GM18498 (cell line): ENCODE results near the gene CAMTA1.

Experiments
- ATAC-seq: cut with Tn5 transposase; IDR thresholded peaks from one replicate; pipeline ENCODE4 v1.9.1; 2021; ENCODE audit warnings: mild to moderate bottlenecking, moderate library complexity; ENCODE audit not compliant: unreplicated experiment

CAMTA1 gene

DNA sequence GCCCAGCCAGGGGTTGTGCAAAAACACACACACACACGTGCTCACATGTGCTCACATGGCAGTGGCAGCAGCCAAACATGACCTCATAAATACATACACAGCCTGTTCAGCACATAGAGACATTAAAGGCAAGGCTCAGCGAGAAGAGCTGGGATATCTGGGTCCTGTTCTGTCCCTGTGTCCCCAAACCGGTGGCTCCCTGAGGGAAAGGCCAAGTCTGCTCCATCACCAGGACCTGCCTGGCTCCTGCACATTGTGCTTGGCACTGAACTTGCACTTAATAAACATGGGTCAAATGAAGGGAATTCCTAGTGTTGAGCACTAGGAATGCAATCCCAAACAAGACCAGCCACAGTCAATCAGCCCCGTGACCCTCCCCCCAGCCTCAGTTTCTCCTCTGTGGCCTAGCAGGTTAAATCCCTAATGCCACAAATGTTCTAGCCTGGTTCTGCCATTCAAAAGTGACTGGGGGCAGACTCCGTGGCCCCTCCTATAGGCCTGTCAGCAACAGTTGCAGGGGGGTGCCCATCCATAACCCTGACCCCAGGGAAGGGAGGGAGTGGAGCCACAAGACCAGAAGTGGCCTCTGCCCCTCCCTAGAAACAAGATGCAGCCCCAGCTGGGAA, 825.0 kb downstream of the CAMTA1 start:
- ATAC-seq: no peak

DNA sequence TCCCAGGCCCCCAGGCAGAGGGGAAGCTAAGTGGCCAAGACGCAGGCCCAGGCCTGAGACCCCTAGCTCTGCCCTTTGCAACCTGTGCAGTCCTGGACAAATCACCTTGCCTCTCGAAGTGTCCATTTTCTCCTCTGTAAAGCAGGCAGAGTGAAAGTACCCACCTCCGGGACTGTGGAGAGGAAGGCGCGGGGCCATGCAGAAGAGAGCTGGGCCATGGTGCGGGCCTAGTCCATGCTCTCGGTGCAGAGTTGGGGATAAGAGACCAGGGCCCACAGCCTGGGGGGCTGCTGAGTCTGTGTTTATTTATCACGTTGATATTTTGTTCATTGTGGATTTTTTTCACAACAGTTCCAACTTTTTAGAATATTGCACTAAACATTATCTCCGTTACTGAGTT, 825.7 kb downstream of the CAMTA1 start:
- no peak for ATAC-seq

DNA sequence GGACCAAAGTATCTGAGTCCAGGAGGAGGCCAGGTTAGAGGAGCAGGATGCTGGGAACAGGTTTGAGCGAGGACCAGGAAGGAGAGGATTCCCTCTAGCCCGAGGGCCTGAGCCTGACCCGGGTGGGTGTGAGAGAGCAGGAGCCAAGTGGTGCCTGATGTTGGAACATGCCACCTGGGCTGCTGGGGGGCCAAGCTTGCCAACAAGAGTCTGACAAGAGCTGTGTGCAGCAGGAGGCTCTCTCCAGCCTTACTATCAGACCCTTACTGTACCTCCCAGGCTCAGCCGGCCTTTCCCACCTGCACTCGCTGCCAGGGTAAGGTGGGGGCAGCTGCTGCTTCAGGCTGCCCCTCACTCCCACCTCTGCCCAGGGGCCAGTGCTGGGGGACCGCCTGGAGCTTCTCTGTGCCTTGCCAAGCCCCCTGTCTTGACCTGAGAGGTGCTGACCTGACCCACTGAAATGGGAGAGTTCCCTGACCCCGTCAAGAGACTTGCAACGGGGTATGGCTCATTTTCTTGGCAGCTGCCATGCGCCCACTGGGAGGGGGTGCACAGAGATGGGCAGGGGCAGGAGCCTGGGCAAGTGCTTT, 826.3 kb downstream of the CAMTA1 start:
- no peak for ATAC-seq

DNA sequence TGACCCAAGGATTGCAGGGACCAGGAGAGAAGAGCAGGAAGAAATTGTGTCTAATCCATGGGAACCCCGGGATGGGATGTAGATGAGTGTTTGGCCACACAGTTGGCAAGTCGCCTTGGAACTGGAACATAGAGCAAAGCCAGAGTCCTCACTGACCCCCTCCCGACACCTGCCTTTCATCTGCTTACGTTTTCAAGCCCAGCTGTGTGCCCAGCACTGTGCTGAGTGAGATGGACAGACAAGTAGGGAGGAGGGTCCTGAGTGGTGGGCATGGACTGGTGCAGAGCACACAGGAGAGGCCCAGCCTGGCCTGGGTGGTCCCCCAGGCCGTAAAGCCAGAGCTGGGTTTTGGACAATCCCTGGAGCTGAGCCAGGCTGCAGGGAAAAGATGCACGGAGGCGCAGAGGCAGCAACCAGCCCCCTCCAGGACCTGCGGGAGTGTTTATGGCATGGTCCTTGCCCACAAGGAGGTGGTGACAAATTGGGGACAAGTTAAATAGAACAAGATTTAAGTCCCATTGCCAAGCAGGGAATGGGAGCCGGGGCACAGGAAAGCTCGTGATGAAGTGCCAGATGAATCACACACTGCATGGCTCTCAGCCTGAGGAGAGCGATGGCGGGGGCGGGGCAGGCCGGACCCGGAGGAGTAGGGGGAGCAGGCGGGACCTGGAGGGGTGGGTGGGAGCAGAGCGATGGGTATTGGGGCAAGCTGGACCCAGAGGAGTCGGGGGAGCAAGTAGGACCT, 828.0 kb downstream of the CAMTA1 start:
- ATAC-seq: no peak

DNA sequence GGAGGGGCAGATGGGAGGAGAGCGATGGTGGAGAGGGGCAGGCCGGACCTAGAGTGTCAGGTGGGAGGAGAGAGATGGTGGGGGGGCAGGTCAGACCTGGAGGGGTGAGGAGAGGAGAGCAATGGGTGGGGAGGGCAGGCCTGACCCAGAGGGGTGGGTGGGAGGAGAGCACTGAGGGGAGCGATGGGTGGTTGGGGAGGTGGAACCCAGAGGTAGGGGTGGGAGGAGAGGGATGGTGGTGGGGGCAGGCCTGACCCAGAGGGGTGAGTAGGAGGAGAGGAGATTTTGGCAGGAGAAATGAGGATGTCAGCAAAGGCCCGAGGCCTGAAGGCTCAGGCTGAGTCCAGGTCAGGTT, 828.6 kb downstream of the CAMTA1 start:
- ATAC-seq: no peak

DNA sequence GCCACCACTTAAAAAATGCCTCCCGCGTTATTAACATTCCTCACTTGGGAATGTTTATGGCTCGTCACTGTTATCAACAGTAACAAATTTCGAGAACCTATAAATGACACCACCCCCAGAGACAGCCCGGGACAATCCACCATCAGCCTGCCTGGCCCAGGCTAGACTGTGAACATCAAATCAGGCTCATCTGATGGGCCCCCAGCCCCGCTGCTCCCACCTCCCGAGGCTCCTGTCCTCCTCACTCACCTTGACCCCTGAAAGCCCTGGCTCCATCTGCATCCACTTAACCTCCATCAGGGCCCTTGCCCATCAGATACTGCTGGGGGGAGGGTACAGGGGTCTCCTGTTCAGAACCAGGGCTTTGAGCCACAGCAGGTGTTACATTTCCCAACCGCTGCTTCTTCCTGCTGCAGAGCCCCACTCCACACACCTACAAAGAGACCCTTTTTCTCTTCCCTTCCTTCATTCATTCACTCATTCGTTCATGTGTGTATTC, 829.4 kb downstream of the CAMTA1 start:
- no peak for ATAC-seq

DNA sequence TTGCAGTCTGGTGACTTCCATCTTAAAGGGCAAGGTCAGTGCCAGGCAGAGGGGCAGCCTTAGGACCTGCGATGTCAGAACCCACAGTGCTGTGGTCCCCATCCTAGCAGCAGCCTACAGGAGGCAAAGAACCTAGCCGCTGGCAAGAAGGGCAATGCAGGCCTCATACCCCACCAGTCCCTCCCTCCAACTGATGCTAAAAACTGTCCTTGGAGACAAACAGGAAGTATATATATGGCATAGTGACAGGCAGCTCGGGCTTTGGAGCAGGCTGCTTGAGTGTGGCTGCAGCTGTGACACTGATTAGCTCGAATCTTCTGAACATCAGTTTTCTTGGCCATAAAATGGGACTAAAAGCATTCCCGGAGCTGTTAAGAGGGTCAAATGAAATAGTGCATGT, 829.9 kb downstream of the CAMTA1 start:
- no peak for ATAC-seq

DNA sequence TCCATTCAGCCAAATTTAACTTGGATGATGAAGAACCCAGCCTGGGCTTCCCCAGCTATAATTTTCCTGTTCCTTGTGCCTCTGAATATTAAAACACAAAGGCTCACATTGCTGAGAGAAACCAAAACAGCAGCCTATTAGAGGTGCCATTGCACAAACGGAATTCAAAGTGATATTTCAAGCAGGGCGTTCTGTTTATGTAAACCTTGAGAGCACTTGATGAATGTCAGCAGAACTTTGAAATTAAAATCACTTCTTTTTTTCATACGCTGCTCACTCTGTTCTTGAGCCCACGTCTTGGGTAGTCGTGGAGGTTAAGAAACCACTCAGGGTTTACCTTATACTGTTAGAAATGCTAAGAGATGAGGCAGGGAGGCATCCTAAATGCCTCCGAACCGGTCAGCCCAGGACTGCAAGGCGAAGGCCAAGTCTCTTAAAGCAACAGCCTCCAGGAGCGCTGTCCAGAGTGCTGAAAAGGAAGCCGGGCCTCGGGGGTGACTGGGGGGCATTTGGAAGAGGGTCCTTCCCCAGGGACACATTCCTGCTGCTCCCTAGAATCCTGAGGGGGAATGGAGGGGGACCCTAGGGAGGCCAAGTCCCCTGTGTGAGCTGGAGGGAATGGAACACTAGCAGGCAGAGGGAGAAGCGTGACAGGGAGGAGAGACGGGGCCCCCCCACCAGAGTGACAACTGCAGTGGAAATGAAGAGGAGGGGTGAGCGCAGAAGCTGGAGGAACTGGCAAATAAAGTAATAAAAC, 831.0 kb downstream of the CAMTA1 start:
- no peak for ATAC-seq

DNA sequence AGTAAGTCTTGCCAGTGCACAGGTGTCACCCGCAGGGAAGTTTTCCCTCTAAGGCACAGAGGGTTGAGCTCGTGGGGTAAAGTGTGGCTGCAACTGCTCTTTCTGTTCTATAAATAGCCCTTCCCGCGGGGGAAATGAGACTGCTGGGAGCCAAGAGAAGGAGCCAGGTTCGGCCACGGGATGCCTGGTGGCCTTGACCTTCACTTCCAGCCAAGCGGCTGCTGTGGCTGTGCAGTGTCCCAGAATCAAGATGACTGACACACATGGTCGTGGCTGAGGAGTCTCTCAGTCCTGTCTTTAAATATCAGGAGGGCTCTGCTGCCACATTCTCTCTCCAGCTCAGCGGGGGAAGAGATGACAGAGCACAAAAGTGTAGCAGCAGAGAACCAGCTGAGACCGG, 831.7 kb downstream of the CAMTA1 start:
- ATAC-seq: no peak

DNA sequence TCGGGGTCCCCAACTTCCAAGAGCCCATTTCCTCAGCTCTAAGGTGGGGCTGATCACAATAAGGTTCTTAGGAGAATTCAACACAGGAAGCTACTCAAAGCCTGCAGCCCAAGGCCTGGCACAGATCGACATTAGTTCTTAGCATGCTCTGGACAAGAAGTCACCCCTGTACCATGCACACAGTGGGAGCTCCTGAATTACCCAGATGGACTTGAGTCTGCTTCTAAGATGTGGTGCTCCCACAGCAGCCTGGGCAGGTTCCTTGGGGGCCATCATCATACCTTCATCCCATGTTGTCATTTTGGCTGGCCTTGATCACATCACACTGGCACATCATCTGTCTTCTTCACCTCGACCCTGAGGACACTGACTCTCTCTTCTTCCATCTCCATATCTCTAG, 832.6 kb downstream of the CAMTA1 start:
- no peak for ATAC-seq

DNA sequence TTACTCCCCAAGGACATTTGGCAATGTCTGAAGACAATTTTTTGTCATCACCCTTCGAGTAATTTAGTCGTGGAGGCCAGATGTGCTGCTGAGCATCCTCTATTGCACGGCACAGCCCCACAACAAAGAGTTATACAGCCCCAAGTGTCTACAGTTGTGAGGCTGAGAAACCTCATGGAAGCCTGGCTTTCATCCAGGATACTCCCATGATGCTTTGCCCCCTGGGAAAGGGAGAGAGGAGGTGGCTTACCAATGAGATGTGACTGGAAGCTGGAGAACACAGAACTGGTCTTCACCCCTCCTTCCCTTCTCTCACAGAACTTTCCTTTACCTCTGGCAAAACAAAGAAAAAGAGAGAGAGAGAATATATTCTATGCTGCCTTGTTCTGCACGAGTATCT, 834.9 kb downstream of the CAMTA1 start:
- ATAC-seq: no peak

DNA sequence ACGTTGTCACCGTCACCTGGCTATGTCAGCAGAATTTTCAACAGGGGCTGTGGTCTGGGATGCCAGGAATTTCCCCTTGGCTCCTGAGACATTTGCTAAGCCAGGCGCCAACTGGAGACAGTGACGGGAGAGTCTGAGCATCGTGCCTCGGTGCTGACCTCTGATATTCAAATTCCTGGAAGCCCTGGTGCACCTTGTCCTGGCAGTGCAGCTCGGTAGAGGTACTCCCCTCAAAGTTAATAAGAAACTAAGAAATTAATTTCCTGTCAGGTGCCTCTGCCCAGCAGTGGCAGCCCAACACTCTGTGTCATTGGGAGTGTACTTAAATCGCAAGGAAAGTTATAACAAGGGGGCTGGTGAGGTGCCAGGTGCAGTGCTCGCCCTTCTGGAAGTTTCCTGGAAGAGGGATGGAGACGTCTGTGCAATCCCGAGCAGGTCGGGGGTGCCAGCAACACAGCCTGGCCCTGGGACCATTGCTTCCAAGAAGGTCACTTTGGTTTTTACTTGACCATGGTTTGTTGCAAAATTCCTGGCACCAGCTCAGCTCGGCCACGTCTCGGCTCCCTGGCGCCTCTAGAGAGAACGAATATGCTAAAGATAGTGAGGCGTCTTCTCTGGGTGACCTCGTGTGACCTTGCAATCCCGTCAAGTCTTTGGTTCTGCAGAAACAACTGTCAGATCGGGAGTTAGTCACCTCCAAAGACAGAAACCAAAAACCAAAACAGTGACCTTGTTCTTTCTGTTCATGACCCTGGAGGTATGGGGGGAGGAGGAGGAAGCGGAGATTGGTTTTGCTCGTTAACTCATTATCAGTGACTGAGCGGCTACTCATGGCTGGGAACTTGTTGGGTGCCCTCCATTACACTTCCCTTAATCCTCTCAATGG, 836.3 kb downstream of the CAMTA1 start:
- no peak for ATAC-seq

DNA sequence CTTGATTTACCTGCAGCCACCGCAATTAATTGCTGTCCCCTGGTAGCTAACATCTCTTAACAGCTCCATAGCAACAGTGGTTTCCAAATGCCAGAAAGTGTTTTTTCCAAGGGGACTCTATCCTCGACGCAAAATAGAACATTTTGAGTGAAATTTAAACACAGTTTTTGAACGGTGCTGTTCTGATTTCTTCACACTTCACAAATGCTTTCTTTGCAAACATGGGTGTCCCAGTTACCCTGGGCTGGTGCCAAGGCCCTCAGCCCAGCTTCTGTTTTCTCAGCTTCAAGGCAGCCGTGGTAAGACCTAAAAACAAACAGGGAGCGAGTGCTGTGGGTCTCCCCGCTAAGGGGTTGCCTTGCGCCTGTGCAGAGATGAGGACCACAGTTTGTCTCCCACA, 838.6 kb downstream of the CAMTA1 start:
- no peak for ATAC-seq

DNA sequence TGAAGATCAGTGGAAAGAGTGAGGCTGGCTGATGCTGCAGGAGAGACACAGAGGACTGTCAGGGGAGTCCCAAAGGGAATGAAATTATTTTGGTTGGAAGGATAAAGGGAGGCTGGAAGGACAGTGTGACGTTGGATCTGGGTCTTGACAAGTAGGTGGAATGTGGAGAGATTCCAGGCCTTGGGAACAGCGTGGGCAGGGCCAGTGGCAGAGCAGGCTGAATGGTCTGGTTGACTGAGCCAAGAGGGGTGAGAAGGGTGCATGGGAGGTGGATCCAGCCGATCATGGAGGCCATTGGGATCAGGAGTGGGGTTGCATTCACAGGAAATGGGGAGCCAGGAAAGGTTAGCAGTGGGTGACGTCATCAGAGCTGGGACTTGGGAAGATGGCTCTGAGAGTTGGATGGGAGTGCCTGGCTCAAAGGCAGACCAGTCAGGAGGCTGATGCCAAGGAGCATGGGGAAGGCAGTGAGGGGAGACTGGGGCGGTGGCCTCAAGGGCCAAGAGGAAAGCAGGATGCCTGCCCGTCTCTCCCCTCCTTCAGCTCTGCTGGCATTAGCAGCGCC, 839.6 kb downstream of the CAMTA1 start:
- ATAC-seq: no peak

DNA sequence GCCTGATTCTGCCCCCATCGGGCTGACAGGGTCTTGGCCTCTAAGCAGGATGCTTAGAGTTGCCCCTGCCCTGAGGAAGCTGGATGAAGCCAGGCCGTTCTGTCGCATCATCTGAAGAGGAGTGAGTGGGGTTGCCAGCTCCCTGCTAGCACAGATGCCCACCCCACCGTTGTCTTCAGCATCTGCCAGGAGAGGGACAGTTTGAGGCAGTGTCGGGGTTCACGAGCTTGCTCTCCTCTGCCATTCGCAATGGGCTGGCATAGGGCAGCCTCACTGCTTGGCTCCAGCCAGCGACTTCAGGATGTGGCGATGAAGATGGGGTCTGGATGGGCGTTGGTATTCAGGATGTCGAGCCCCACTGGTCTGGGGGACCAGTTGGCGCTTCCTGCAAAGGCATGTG, 840.1 kb downstream of the CAMTA1 start:
- no peak for ATAC-seq

DNA sequence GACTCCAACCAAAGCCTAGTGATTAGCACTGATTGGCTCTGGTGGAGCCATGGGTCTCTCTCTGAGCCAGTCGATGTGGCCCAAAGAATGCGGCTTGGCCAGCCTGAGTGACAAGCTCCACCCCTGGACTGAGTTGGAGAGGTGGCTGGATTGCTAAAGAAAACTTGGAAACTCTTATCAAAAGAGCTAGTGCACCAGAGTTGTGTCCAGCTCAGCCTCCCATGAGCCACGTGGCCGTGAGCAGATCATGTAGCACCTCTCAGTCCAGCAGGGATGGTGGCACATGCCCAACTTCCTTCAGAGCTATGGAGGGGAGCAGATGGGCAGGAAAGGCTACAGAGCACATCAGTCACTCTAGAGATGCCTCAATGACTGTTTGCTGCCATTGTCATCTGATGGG, 843.0 kb downstream of the CAMTA1 start:
- ATAC-seq: no peak

DNA sequence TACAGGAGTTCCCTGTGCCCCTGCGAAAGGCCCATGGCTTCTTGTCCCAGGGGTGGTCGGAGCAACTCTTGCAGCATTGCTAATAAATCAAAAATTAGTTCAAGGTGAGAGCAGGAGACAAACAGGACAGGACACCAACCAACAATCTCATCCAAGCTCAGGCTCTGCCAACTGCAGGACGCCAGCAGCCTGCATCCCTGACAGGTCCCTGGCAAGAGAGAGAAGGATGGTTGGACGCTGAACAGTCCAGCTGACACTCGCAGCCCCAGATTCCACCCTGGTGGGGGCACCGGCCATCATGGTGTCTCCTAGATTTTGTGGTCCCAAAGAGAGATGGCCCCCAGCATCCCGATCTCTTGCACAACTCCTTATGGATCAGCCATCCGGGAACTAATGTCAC, 843.8 kb downstream of the CAMTA1 start:
- ATAC-seq: no peak

DNA sequence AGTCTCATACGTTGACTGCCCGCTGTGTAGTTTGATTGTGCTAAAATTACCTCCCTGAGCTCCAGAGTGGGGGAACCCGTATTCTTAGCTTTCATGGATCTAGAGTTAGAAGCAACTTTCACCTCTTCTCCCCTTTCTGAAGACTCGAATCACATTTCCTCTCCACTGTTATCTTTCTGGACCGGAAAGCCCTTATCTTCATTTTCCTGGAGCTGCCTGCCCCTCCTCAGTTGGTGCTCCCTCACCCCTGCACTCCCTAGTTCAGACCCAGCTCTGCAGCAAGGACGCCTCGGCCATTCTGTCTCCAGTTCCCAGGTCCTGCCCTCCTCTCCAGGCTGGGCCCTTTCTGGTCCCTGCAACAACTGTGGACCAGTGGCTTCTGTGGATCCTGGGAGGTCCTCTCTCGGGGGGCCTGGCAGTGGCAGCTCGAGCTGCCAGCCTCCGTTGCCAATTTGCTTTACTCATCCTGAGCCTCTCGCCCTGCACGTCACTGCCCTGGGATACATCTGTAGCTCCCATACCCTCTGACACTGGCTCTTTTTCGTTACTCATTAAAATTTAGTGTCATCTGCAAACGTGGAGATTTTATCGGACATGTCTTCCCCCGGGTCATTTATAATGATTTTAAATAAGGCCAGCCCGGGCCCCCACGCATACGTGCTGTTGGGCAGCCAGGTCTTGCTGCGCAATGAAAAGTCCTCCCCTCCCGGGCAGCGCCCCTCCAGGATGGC, 844.4 kb downstream of the CAMTA1 start:
- no peak for ATAC-seq

DNA sequence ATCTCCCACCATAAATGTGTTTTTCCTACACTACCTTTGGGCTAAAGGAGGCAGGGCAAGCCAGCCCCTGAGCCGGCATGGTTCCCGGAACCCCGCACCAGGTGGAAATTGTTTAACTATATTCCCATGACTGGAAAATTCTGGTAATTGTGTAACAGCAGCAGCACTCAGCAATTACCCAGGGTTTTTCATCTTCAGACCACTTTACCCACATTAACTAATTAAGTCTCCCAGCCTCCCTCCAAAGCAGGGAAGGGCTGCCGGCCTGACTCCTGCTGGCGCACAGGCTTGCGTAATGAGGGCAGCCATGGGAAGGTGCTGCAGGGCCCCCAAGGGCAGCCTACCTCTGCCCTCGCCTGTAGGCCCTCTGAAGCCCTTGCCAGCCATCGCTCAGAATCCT, 845.1 kb downstream of the CAMTA1 start:
- ATAC-seq: no peak

DNA sequence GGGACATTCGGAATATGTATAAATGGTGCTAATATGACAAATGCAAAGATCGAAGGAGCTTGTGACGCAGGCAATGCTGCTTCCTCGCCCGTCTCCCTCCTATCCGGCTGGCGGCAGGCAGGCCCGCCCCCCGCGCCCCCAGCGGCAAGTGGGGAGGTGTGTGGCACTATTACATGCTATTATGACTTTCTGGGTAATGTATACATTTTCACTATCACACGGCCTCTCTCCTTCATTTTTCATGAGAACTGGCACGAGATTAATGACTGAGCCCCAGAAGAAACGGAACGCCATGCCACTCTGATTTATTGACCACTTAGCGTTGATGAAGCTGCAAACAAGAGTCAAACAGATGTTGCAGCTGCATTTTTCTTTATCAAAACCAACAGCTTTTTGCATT, 846.9 kb downstream of the CAMTA1 start:
- ATAC-seq: no peak
